ENCODE data around the gene AKT1S1. TPM values are rescaled to one million over a fixed set of nuclear protein-coding genes. Genes with fewer than 3 reads are reported as not detected.

Gene AKT1S1
- total RNA-seq, 1 donor from 2014 or later: 2.3 TPM

- Histone ChIP-seq H3K4me2 (peak overlapping the region; percentile 77), H3K27me3 (no peaks in the 10 kb centered on the region), H3K4me3 (peak overlapping the region; percentile 50), H3K36me3 (no peaks in the 10 kb centered on the region), H3K4me1 (peaks cover 15% of the 10 kb centered on the region), H3K79me2 (ENCODE audit: low read depth) (peaks cover 31% of the 10 kb centered on the region), H3F3A (ENCODE audit: low read depth) (peaks cover 54% of the 10 kb centered on the region), H3K9me3 (ENCODE audit: low read depth) (no peaks in the 10 kb centered on the region), H4K20me1 (ENCODE audit: low read depth) (peaks cover 7% of the 10 kb centered on the region), H3K9ac (peak overlapping the region; percentile 34), H3K27ac (peak overlapping the region; percentile 79), H2AFZ (replicated peaks) (peak overlapping the region; percentile 22)
- DNase-seq (ENCODE audit: low spot score): peak; percentile 100
- H3K27me3 Mint-ChIP-seq (ENCODE audit: insufficient read depth, low read depth): peaks cover 9% of the 10 kb centered on the region
- no peak for TF ChIP-seq EZH2phosphoT487 (IDR thresholded peaks at IDR 0.05)
- H3K4me1 Mint-ChIP-seq: peaks cover 43% of the 10 kb centered on the region
- H3K27ac Mint-ChIP-seq: peak overlapping the region; percentile 93
- no peak overlapping the region for H3K4me3 Mint-ChIP-seq
- H3K9me3 Mint-ChIP-seq: no peaks in the 10 kb centered on the region
- H3K36me3 Mint-ChIP-seq: peaks cover 9% of the 10 kb centered on the region
These were observed 7.5 kb downstream of the AKT1S1 start for GRCh38 chr19:49869484-49870308.

GRCh38 chr19:49869009-49869483, 8.1 kb downstream of the AKT1S1 start:
- Histone ChIP-seq H3K79me2 (ENCODE audit: low read depth) (peaks cover 32% of the 10 kb centered on the region), H2AFZ (replicated peaks) (no peak overlapping the region), H3K4me3 (peak overlapping the region; percentile 41), H3K9ac (no peak overlapping the region), H3K27ac (peak overlapping the region; percentile 42), H4K20me1 (ENCODE audit: low read depth) (peaks cover 14% of the 10 kb centered on the region), H3K4me1 (peaks cover 15% of the 10 kb centered on the region), H3K27me3 (no peaks in the 10 kb centered on the region), H3K4me2 (peak overlapping the region; percentile 78), H3K36me3 (no peaks in the 10 kb centered on the region), H3F3A (ENCODE audit: low read depth) (peaks cover 61% of the 10 kb centered on the region), H3K9me3 (ENCODE audit: low read depth) (no peaks in the 10 kb centered on the region)
- Mint-ChIP-seq H3K4me1 (peaks cover 50% of the 10 kb centered on the region), H3K27me3 (ENCODE audit: insufficient read depth, low read depth) (peaks cover 11% of the 10 kb centered on the region), H3K4me3 (no peak overlapping the region), H3K9me3 (no peaks in the 10 kb centered on the region), H3K27ac (peak overlapping the region; percentile 57), H3K36me3 (peaks cover 16% of the 10 kb centered on the region)
- no peak for DNase-seq (ENCODE audit: low spot score)
- TF ChIP-seq EZH2 (IDR thresholded peaks at IDR 0.05) (no peak), EZH2phosphoT487 (IDR thresholded peaks at IDR 0.05) (no peak), CTCF (IDR thresholded peaks at IDR 0.05) (no peak)

GRCh38 chr19:49866933-49867782, 10.0 kb downstream of the AKT1S1 start, which contains the start of gene PNKP:
Gene PNKP (minus strand): TSS chr19:49867576. CDS start chr19:49867204, 372 bp downstream.
- H3K4me1 ChIP-seq: peaks cover 15% of the 10 kb centered on the region
- H2AFZ ChIP-seq (replicated peaks): peak within 1 kb of the TSS; percentile 98
- H3F3A ChIP-seq (ENCODE audit: low read depth): peaks cover 75% of the 10 kb centered on the region
- Mint-ChIP-seq H3K27ac (peak within 1 kb of the TSS; percentile 98), H3K4me3 (no peak within 1 kb of the TSS), H3K36me3 (peaks cover 22% of the 10 kb centered on the region), H3K9me3 (no peaks in the 10 kb centered on the region), H3K4me1 (peaks cover 53% of the 10 kb centered on the region), H3K27me3 (ENCODE audit: insufficient read depth, low read depth) (peaks cover 11% of the 10 kb centered on the region)
- H3K4me2 ChIP-seq: peak within 1 kb of the TSS; percentile 89
- H3K27me3 ChIP-seq: no peaks in the 10 kb centered on the region
- DNase-seq (ENCODE audit: low spot score): peak; percentile 93
- peak within 1 kb of the TSS; percentile 13 for H3K27ac ChIP-seq
- peak within 1 kb of the TSS; percentile 72 for H3K4me3 ChIP-seq
- H3K9me3 ChIP-seq (ENCODE audit: low read depth): no peaks in the 10 kb centered on the region
- H3K79me2 ChIP-seq (ENCODE audit: low read depth): peaks cover 44% of the 10 kb centered on the region
- no peaks in the 10 kb centered on the region for H3K36me3 ChIP-seq
- peak within 1 kb of the TSS; percentile 17 for H3K9ac ChIP-seq
- H4K20me1 ChIP-seq (ENCODE audit: low read depth): peaks cover 33% of the 10 kb centered on the region
- TF ChIP-seq CTCF (IDR thresholded peaks at IDR 0.05) (no peak), EZH2phosphoT487 (IDR thresholded peaks at IDR 0.05) (no peak), EZH2 (IDR thresholded peaks at IDR 0.05) (no peak)

All from neural progenitor cell (in vitro differentiated cells).